ENCODE data around the gene CITED2.

- TF ChIP-seq CTCF (IDR thresholded peaks at IDR 0.05) (no peak), POLR2A (IDR thresholded peaks at IDR 0.05) (no peak)
Measured at GRCh38 chr6:139373928-139374356, 506 bp downstream of the CITED2 start.

Measured in adrenal gland (tissue), 5 donors.